Occipital lobe (tissue), 2 donors: ENCODE data around the gene EXTL1. TPM values are rescaled to one million over a fixed set of nuclear protein-coding genes. Genes with fewer than 3 reads are reported as not detected.

Experiments used
- DNase-seq: peaks from one replicate; lab custom pipeline; 2025; lab: John Stamatoyannopoulos, UW
- total RNA-seq: library from RNA; depleted of rRNA; stranded (reverse); fragments of >200 nt; gene quantifications from one replicate; pipeline ENCODE4 v1.2.3, GENCODE V29; 2014

Gene EXTL1
- total RNA-seq, 1 donor from 2014 or later = 2.3 TPM

DNA sequence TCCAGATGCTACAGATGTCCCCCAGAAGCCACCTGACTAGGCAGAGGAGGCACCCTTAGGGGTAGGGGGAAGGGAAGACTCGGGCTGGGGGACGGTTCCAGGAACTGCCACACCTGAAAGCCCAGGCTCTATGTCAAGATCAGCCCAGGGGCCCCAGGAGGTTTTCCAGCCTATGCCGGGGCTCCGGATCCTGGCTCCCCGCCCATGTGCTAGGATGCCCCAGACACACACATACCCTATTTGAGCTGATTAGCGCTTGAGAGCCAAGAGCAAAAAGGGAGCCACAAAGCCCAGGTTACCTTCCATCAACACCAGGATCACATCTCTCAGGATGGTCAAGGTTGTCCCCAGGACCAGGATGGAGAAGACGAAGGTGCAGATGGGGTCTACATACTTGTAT is 19.8 kb downstream of the EXTL1 start:
- no peak for DNase-seq

- DNase-seq = no peak
Measured at GRCh38 chr1:26041978-26042377, 20.4 kb downstream of the EXTL1 start.

- DNase-seq = no peak
Measured at GRCh38 chr1:26043765-26044164, 22.2 kb downstream of the EXTL1 start.

DNA sequence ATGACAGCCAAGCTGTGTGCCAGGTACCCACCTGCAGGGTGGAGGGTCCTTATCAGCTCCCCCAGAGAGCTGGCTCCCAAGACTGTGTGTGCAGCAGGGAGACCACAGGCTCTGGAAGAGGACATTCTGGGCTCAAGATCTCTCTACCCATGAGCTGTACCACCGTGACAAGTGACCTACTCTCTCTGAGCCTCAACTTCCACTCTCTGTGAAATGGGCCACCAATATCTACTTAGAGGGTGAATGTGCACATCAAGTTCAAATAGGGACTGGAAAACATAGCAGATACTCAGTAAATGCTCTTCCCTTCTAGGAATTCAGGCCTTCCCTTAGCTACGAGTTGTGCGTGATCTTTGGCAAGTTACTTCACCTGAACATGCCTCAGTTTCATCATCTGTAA is 22.8 kb downstream of the EXTL1 start:
- no peak for DNase-seq

DNA sequence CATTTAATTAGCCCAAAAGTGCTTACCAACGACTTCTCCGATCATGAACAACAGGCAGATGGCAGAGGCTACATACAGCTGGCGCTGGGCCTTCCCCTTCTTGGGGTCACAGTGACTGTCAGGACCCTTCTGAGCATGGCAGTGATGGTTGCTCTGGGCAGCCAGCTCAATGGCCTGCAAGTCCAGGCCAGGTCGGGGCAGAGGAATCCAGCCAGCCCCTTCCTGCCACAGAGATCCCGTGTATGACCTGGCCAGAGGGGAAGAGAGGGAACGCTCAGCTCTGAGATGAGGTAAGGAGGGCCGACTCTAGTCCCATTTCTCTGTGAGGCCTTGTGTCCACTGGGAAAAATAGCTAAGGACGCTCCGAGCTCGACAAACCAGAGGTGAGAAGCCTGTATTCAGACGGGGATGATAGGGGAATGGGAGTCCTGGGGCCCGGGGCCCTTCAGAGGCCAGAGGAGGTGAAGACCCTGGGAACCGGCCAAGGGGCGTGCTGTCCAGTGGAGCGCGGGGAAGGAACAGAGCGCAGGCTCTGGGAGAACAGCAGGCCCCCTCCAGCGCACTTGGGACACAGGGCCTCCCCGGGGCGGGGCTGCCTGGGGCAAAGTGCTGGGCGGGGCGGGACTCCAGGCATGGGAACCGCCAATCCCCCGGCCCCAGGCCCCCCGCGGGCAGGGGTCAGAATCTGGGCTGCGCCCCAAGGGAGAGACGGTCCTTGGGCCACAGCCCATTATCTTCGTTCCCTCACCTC is 23.6 kb downstream of the EXTL1 start:
- no peak for DNase-seq

GRCh38 chr1:26045722-26046245 is 24.2 kb downstream of the EXTL1 start, which contains the start of gene SLC30A2:
Gene SLC30A2, minus strand, starts transcription at chr1:26046118. Its CDS starts 222 bp downstream, at chr1:26045896.
- DNase-seq = no peak

- DNase-seq = no peak
Measured at GRCh38 chr1:26046246-26047095, 24.9 kb downstream of the EXTL1 start.

GRCh38 chr1:26047278-26047874 is 25.8 kb downstream of the EXTL1 start:
- DNase-seq = no peak

- no peak for DNase-seq
Measured at GRCh38 chr1:26049531-26050247, 28.1 kb downstream of the EXTL1 start.

DNA sequence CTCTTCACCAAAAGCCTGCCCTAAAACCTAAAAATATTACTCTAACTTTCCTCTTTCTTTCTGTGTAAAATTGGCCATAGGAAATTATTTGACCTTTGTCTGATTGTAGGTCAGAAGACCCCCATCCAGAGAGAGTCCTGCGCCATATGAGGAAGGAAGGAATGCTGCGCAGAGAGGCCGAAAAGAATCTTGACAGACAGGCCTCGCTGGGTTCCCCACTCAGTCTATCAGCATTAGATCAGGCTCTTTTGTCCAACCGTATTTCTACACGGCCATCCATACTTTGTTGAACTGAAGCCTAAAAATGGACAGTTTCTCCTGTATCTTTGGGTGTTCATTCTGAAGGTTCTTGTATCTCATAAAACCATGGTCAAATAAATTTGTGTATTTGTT is 28.7 kb downstream of the EXTL1 start:
- DNase-seq = no peak

- no peak for DNase-seq
Measured at GRCh38 chr1:26053718-26054560, 32.4 kb downstream of the EXTL1 start.

DNA sequence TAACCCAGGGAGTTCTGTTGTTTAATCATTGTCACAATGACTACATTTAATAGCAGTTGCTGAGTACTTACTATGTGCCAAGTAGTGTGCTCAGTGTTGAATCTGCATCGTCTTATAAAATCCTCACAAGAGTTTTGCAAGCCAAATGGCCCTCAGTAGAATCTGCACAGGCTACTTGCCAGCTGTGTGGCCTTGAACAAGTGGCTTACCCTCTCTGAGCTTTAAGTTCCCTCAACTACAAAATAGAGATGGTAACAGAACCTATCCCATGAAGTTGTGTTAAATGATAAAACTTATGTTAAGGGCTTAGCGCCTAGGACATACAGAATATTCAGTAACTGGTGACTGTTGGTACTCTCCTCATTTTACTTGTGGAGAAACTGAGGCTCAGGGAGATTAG is 33.5 kb downstream of the EXTL1 start:
- no peak for DNase-seq

DNA sequence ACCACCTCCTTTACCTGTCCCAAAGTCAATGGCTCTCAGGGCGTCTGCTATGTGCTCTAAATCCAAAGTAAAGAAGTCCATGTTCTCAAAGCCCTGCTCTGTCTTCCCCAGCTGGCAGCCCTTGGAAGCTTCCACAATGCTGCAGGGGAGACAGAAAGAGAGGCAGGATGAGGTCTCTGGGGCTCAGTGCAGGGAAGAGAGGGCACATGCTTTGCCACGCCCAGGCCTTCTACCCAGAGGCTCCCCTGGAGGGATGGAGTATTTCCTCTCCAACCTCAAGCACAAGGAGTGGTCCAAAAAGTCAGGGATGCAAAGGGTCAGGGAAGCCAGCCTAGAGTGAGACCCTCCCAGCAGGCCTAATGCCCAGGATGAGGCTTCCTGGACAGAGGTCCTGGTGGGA is 35.6 kb downstream of the EXTL1 start:
- no peak for DNase-seq

DNA sequence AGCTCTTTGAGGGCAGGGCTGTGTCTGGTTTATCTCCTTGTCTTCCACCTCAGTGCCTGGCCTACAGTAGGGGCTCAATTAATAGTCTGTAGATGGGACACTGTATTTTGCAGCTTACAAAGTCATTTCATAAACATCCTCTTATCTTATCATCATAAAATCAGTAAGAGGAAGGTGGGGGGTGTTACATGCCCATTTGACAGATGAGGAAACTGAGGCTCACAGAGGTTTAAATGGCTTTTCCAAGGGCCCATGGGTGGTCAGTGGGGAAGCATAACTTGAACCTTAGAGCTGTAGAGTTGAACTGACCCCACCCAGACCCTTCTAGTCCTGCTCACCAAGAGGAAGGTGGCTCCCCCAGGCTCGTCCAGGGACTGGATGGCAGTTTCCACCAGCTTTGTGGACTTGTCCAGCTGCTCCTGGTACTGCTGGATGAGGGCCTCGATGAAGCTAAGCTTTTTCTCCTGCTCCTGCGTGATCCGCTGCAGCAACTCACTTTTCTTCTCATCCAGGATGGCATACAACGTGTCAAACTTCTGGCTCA is 36.5 kb downstream of the EXTL1 start:
- no peak for DNase-seq

DNA sequence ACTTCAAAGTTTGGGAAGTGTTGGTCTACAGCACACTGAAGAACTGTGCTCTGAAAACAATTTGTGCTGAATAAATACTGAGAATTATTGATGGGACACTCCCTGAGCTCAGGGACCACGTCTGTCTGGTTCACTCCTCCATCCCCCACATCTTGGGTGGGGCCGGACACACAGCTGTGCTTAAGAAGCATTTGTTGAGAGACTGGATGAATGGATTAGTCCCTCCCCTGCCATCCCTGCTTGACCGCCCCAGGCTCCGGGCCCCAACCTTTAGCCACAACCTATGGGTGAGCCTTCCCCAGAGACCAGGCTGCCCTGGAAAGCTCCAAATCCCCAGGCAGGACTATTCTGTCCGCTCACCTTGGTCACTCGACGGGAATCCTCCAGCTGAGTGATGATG is 38.3 kb downstream of the EXTL1 start:
- DNase-seq = no peak

DNA sequence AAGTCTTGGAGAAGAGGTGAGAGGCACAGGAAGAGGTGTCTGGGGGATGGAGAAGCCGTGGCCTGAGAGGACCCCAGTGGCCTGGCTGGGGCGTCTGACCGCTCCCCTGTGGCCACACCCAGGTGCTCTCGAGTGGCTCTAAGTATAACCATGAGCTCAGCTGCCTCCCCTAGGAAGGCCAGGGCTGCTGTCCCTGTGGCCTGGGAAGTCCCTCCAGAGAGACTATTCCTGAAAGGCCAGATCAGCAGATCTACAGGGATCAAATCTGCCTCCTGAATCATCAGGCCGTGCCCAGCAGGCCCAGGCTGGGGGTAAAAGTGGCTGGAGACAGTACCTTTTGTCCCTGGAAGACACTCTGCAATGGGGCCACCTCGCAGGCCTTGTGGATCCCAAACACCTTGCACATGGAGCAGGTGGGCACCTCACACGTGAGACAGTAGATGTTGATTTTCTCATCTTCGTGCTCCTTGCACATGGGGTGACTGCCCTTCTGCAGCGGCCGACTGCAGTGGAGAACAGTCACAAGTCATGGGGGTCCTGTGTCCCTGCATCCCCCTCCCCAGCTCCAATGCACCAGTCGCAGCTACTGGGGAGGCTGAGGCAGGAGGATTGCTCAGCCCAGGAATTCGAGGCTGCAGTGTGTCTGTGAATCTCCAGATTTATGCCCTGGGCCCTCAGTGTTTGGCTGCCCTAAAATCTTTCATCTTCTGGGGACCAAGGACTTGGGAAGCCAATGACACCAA is 39.4 kb downstream of the EXTL1 start:
- DNase-seq = no peak

GRCh38 chr1:26064553-26064952 is 43.0 kb downstream of the EXTL1 start:
- DNase-seq = no peak

DNA sequence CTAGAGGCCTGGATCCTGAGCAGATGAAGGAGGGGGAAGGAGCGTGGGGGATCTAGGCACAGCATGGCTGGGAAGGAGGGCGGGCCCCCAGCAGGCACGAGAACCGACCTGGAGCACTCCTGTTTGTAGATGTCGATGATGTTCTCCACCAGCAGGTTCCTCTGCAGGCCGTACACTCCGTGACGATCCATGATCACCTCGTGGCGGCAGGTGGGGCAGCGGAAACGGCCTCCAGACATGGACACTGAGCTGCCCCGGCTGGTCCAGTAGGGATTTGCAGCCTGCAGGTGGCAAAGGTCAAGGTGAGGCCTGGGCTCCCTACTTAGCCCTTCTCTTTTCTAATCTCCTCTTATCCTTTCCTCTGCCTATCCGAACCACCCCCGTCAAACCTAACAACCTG is 44.6 kb downstream of the EXTL1 start:
- DNase-seq = no peak

- DNase-seq = no peak
Measured at GRCh38 chr1:26066857-26067256, 45.3 kb downstream of the EXTL1 start.
